GM18951 (cell line): ENCODE results near the gene NRIP3.
"Not testable (repeated sequence)": the region's sequence is repeated elsewhere in the genome, so short reads cannot be mapped to it uniquely, and the experiment has no call there.

Experiments used
- POLR2A ChIP-seq: IDR thresholded peaks from 4 replicates; pipeline ENCODE4 v1.6.1; 2011; ENCODE audit warnings: mild to moderate bottlenecking; ENCODE audit not compliant: insufficient read length, insufficient read depth; ENCODE audit errors: extremely low read depth
- in situ Hi-C: fragments of 300-500 bp; cut with MboI; formaldehyde crosslinking; loops from one replicate; pipeline ENCODE4 v1.12.0; 2022; ENCODE audit warnings: low sequenced_read_pairs, mixed read lengths, inconsistent platforms; ENCODE audit not compliant: unreplicated experiment

The NRIP3 gene

GRCh38 chr11:8941341-8942103, 62.3 kb downstream of the NRIP3 start:
- in situ Hi-C loops, result no loop called here
- TF ChIP-seq POLR2A, result no peak

- no peak for TF ChIP-seq POLR2A
- in situ Hi-C loops, result no loop called here
Observed at GRCh38 chr11:8937659-8938058, 66.1 kb downstream of the NRIP3 start.

- TF ChIP-seq POLR2A, result no peak
- in situ Hi-C loops, result no loop called here
Observed at GRCh38 chr11:8937159-8937558, 66.6 kb downstream of the NRIP3 start.

- in situ Hi-C loops, result not testable (repeated sequence)
Observed at GRCh38 chr11:8935789-8936188, 68.0 kb downstream of the NRIP3 start.

- TF ChIP-seq POLR2A, result no peak
Observed at GRCh38 chr11:8934742-8935488, 68.9 kb downstream of the NRIP3 start.

GRCh38 chr11:8933931-8934330, 69.9 kb downstream of the NRIP3 start:
- in situ Hi-C loops, result no loop called here
- TF ChIP-seq POLR2A, result no peak

More at GRCh38 chr11:8934742-8935488, 68.9 kb downstream of the NRIP3 start:
- in situ Hi-C loops, result no loop called here

GRCh38 chr11:8932564-8933180, 71.1 kb downstream of the NRIP3 start, which contains the start of gene C11orf16:
C11orf16 (minus strand) TSS chr11:8932947; CDS start chr11:8932308, 639 bp downstream.
- no peak for TF ChIP-seq POLR2A
- in situ Hi-C loops, result no loop called here
